SK-N-SH (cell line): ENCODE measurements around the gene KRTAP10-2. TPM values are rescaled to one million over a fixed set of nuclear protein-coding genes. Genes with fewer than 3 reads are reported as not detected.

ENCODE experiments used
- CTCF ChIA-PET: fragments of 300-600, 350-600 bp; formaldehyde crosslinking; extraction: SDS; loops from one replicate; lab custom pipeline; 2021; lab: Yijun Ruan, JAX
- POLR2A ChIA-PET: fragments of 350-600 bp; sonication (Branson Sonifier 250); formaldehyde crosslinking; extraction: SDS; loops from one replicate; lab custom pipeline; 2020; ENCODE audit warnings: antibody characterized with exemption, inconsistent platforms; lab: Yijun Ruan, JAX
- DNase-seq: peaks from one replicate; pipeline ENCODE4 v3.0.0; 2012
- H2AFZ ChIP-seq: fragments of 200-600 bp; sonication (generic); 2 replicates; pipeline ENCODE4 v1.8.1; 2016; ENCODE audit warnings: antibody characterized with exemption, mild to moderate bottlenecking, low read depth
- H3F3A ChIP-seq: fragments of 200-600 bp; sonication (generic); replicated peaks from 2 replicates; pipeline ENCODE3; 2016; ENCODE audit warnings: antibody characterized with exemption, mild to moderate bottlenecking; ENCODE audit not compliant: insufficient read depth
- H3K27ac ChIP-seq, 2 experiments: fragments of 200-500 bp in 1 of 2; fragments of 200-600 bp in 1 of 2; sonication (Bioruptor generic) in 1 of 2; sonication (generic), shearing (Covaris generic) in 1 of 2; 2 replicates each; pipeline versions ENCODE4 v1.5.1 to v1.6.1; 2014 to 2016; ENCODE audit warnings: low read depth in 2 of 2, inconsistent platforms in 1 of 2, low read length in 1 of 2, mild to moderate bottlenecking in 1 of 2, mixed read lengths in 1 of 2
- H3K27me3 ChIP-seq: fragments of 200-600 bp; sonication (generic), shearing (Covaris generic); 2 replicates; pipeline ENCODE4 v1.6.1; 2016; ENCODE audit warnings: mixed run types; ENCODE audit not compliant: insufficient read depth
- H3K36me3 ChIP-seq, 2 experiments: fragments of 200-500 bp in 1 of 2; fragments of 200-600 bp in 1 of 2; sonication (Bioruptor generic) in 1 of 2; sonication (generic) in 1 of 2; replicated peaks in 1 of 2; 2 replicates each; pipeline versions ENCODE3 to v1.5.1; 2014 to 2016; ENCODE audit warnings: low read length in 1 of 2, mild to moderate bottlenecking in 1 of 2; ENCODE audit not compliant: insufficient read depth in 2 of 2, control insufficient read depth in 1 of 2
- H3K4me1 ChIP-seq, 2 experiments: fragments of 200-500 bp in 1 of 2; fragments of 200-600 bp in 1 of 2; sonication (Bioruptor generic) in 1 of 2; sonication (generic), shearing (Covaris generic) in 1 of 2; 2 replicates each; pipeline versions ENCODE4 v1.5.1 to v1.6.1; 2014 to 2016; ENCODE audit warnings: low read depth in 1 of 2, low read length in 1 of 2, mixed run types in 1 of 2; ENCODE audit not compliant: insufficient read depth in 2 of 2, control insufficient read depth in 1 of 2
- H3K4me2 ChIP-seq: fragments of 200-600 bp; sonication (generic), shearing (Covaris generic); 2 replicates; pipeline ENCODE4 v1.6.1; 2017; ENCODE audit warnings: mixed run types
- H3K4me3 ChIP-seq, 2 experiments: fragments of 200-500 bp in 1 of 2; fragments of 200-600 bp in 1 of 2; sonication (Bioruptor generic) in 1 of 2; sonication (generic), shearing (Covaris generic) in 1 of 2; 2 replicates each; pipeline versions ENCODE4 v1.5.1 to v1.8.1; 2014 to 2016; ENCODE audit warnings: low read depth in 2 of 2, inconsistent platforms in 1 of 2, low read length in 1 of 2, mild to moderate bottlenecking in 1 of 2, mixed read lengths in 1 of 2, moderate library complexity in 1 of 2
- H3K79me2 ChIP-seq: fragments of 200-600 bp; sonication (generic); 2 replicates; pipeline ENCODE4 v1.8.1; 2017; ENCODE audit warnings: mild to moderate bottlenecking; ENCODE audit not compliant: insufficient read depth
- H3K9ac ChIP-seq: fragments of 200-600 bp; sonication (generic); 2 replicates; pipeline ENCODE4 v1.6.1; 2017; ENCODE audit warnings: mixed run types
- H3K9me2 ChIP-seq: fragments of 200-600 bp; sonication (generic); 2 replicates; pipeline ENCODE4 v1.6.1; 2017; ENCODE audit warnings: mixed run types
- H3K9me3 ChIP-seq: fragments of 200-600 bp; sonication (generic); 2 replicates; pipeline ENCODE4 v1.6.1; 2017; ENCODE audit warnings: mixed run types, mild to moderate bottlenecking, moderate library complexity
- H4K20me1 ChIP-seq: fragments of 200-600 bp; sonication (generic); 2 replicates; pipeline ENCODE4 v1.6.1; 2017; ENCODE audit warnings: mild to moderate bottlenecking, mixed run types; ENCODE audit not compliant: insufficient read depth
- ELF1 ChIP-seq: IDR thresholded peaks from 2 replicates; pipeline ENCODE4 v1.4.0; 2012
- EZH2phosphoT487 ChIP-seq: fragments of 200-600 bp; sonication (generic); IDR thresholded peaks from 2 replicates; pipeline ENCODE4 v1.6.1; 2017; ENCODE audit warnings: low read depth, mixed run types, mild to moderate bottlenecking, antibody characterized with exemption, moderate library complexity, borderline replicate concordance
- FOSL2 ChIP-seq: IDR thresholded peaks from 2 replicates; pipeline ENCODE4 v1.4.0; 2012; ENCODE audit warnings: low read depth, mild to moderate bottlenecking, moderate library complexity, borderline replicate concordance
- FOXJ3 ChIP-seq: sonication (generic); formaldehyde crosslinking; IDR thresholded peaks from 2 replicates; pipeline ENCODE4 v1.5.1; 2020; ENCODE audit warnings: mild to moderate bottlenecking, missing genetic modification reagents
- NRF1 ChIP-seq: IDR thresholded peaks from 2 replicates; pipeline ENCODE4 v1.6.1; 2012; ENCODE audit warnings: low read depth, mild to moderate bottlenecking, low read length
- POLR2AphosphoS5 ChIP-seq: IDR thresholded peaks from 2 replicates; pipeline ENCODE4 v1.6.1; 2012; ENCODE audit warnings: low read depth, low read length
- RCOR1 ChIP-seq: fragments of 150-350 bp; IDR thresholded peaks from 2 replicates; pipeline ENCODE4 v1.6.1; 2017; ENCODE audit warnings: antibody characterized with exemption, low read length
- RXRA ChIP-seq: IDR thresholded peaks from 2 replicates; pipeline ENCODE4 v1.4.0; 2012; ENCODE audit warnings: low read depth, mild to moderate bottlenecking, borderline replicate concordance
- SIN3A ChIP-seq: IDR thresholded peaks from 2 replicates; pipeline ENCODE4 v1.6.1; 2012; ENCODE audit warnings: low read depth, mild to moderate bottlenecking, low read length, moderate library complexity, borderline replicate concordance
- SMC3 ChIP-seq: IDR thresholded peaks from 2 replicates; pipeline ENCODE4 v1.6.1; 2012; ENCODE audit warnings: low read depth, low read length, improper control_type of control experiment
- TAF1 ChIP-seq: IDR thresholded peaks from 2 replicates; pipeline ENCODE4 v1.6.1; 2012; ENCODE audit warnings: low read depth, mild to moderate bottlenecking, low read length, moderate library complexity, borderline replicate concordance
- TEAD4 ChIP-seq: IDR thresholded peaks from 2 replicates; pipeline ENCODE4 v1.4.0; 2012; ENCODE audit warnings: mild to moderate bottlenecking, borderline replicate concordance; ENCODE audit not compliant: insufficient read depth
- YY1 ChIP-seq: IDR thresholded peaks from 2 replicates; pipeline ENCODE4 v1.4.0; 2012; ENCODE audit warnings: low read depth, mild to moderate bottlenecking
- WGBS: methylation state at CpG from one replicate; pipeline ENCODE4 v1.1.6; 2017; ENCODE audit warnings: low lambda C conversion rate; 5-methylcytosine and 5-hydroxymethylcytosine counted together
- polyA plus RNA-seq, 3 experiments: library from polyadenylated mRNA; depleted of rRNA; stranded (reverse); fragments of >200 nt; gene quantifications; 2 replicates each; pipeline ENCODE4 v1.2.3, GENCODE V29; 2012
- TF ChIP-seq, protein P1 (sequence below): fragments of 150-350 bp; IDR thresholded peaks from 2 replicates; pipeline ENCODE4 v1.6.1; 2016; ENCODE audit warnings: mild to moderate bottlenecking, low read depth, low read length
- TF ChIP-seq, protein P2 (sequence below): fragments of 200-600 bp; sonication (generic); IDR thresholded peaks from 2 replicates; pipeline ENCODE4 v1.6.1; 2017; ENCODE audit warnings: antibody characterized with exemption, mild to moderate bottlenecking, moderate library complexity
- TF ChIP-seq, protein P3 (sequence below): IDR thresholded peaks from 2 replicates; pipeline ENCODE4 v1.4.0; 2012; ENCODE audit warnings: low read depth, borderline replicate concordance
- TF ChIP-seq, protein P4 (sequence below): IDR thresholded peaks from 2 replicates; pipeline ENCODE4 v1.4.0; 2012; ENCODE audit warnings: low read depth
- TF ChIP-seq, protein P5 (sequence below): IDR thresholded peaks from 2 replicates; pipeline ENCODE4; 2012

Gene KRTAP10-2
- polyA plus RNA-seq, 1 of the 3 experiments (the other 2 are of a cell fraction): not detected

DNA sequence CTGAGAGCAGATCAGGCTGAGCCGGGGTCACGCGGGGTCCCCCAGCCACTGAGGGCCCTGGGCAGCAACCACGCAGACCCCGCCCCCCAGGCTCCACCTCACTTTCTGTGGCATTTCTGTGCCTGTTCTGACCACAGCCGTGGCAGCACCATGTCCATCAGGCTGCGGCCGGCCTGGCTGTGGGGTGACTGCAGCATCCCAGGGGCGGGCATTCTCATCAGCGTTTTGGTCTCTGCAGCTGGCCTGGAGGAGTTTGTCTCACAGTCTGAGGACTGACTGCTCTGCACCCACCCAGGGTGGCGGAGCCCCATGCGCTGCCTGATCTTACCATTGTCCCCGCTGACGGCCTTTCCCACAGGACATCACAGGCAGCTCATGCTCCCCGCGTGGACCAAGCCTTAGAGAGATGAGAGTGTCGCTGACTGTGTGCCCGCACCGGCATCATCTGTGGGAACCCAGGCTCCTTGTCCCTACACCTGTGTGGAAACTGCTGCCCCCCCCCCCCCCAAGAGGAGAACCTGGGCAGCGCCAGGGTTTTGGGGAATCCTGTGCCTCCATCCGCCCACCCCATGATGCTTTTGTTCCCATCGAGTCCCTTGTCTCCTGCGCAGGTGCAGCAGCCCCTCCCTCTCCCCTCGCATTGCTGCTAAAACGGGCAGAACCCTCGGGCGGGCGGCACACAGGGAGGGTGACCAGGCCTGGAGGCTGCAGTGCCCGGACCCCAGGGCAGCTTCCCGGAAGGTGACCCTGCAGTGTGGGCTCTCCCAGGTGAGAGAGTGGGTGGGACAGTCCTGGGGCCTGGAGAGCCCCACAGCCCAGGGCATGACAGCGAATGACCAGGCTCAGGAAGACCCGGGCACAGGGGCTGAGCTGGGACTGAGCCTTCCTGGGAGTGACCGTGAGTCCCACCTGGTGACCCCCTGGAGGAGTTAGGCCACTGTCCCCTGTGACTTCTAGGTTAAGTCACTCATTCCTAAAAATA is 13.1 kb downstream of the KRTAP10-2 start:
- H3K4me1 ChIP-seq: no peaks in the 10 kb centered on the region
- no peak overlapping the region for H2AFZ ChIP-seq
- H3K4me2 ChIP-seq: no peak overlapping the region
- no peaks in the 10 kb centered on the region for H3K9me3 ChIP-seq
- no peaks in the 10 kb centered on the region for H3K36me3 ChIP-seq
- H3K79me2 ChIP-seq: no peaks in the 10 kb centered on the region
- no peak overlapping the region for H3K27ac ChIP-seq
- DNase-seq: no peak
- H3K9ac ChIP-seq: no peak overlapping the region
- peaks cover 19% of the 10 kb centered on the region; the same call in 1 of the 2 replicates for H3K27me3 ChIP-seq
- H4K20me1 ChIP-seq: no peaks in the 10 kb centered on the region
- H3F3A ChIP-seq: no peaks in the 10 kb centered on the region
- POLR2A ChIA-PET: no interaction called here
- no peaks in the 10 kb centered on the region for H3K9me2 ChIP-seq
- no peak overlapping the region for H3K4me3 ChIP-seq
- WGBS: 18% methylated on average over 11 of the region's 33 CpGs
- CTCF ChIA-PET: interaction anchor here (0.9 kb wide), 1 partner anchor 28 kb away, joined by 3 read pairs; no protein-coding TSS in a partner anchor
- TF ChIP-seq, protein P1, sequence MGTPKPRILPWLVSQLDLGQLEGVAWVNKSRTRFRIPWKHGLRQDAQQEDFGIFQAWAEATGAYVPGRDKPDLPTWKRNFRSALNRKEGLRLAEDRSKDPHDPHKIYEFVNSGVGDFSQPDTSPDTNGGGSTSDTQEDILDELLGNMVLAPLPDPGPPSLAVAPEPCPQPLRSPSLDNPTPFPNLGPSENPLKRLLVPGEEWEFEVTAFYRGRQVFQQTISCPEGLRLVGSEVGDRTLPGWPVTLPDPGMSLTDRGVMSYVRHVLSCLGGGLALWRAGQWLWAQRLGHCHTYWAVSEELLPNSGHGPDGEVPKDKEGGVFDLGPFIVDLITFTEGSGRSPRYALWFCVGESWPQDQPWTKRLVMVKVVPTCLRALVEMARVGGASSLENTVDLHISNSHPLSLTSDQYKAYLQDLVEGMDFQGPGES: no peak
- TF ChIP-seq EZH2phosphoT487: no peak
- no peak for TF ChIP-seq ELF1
- TF ChIP-seq, protein P2, sequence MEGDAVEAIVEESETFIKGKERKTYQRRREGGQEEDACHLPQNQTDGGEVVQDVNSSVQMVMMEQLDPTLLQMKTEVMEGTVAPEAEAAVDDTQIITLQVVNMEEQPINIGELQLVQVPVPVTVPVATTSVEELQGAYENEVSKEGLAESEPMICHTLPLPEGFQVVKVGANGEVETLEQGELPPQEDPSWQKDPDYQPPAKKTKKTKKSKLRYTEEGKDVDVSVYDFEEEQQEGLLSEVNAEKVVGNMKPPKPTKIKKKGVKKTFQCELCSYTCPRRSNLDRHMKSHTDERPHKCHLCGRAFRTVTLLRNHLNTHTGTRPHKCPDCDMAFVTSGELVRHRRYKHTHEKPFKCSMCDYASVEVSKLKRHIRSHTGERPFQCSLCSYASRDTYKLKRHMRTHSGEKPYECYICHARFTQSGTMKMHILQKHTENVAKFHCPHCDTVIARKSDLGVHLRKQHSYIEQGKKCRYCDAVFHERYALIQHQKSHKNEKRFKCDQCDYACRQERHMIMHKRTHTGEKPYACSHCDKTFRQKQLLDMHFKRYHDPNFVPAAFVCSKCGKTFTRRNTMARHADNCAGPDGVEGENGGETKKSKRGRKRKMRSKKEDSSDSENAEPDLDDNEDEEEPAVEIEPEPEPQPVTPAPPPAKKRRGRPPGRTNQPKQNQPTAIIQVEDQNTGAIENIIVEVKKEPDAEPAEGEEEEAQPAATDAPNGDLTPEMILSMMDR: no peak
- no peak for TF ChIP-seq TEAD4
- no peak for TF ChIP-seq RXRA
- TF ChIP-seq YY1: no peak
- TF ChIP-seq, protein P3, sequence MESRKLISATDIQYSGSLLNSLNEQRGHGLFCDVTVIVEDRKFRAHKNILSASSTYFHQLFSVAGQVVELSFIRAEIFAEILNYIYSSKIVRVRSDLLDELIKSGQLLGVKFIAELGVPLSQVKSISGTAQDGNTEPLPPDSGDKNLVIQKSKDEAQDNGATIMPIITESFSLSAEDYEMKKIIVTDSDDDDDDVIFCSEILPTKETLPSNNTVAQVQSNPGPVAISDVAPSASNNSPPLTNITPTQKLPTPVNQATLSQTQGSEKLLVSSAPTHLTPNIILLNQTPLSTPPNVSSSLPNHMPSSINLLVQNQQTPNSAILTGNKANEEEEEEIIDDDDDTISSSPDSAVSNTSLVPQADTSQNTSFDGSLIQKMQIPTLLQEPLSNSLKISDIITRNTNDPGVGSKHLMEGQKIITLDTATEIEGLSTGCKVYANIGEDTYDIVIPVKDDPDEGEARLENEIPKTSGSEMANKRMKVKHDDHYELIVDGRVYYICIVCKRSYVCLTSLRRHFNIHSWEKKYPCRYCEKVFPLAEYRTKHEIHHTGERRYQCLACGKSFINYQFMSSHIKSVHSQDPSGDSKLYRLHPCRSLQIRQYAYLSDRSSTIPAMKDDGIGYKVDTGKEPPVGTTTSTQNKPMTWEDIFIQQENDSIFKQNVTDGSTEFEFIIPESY: no peak

DNA sequence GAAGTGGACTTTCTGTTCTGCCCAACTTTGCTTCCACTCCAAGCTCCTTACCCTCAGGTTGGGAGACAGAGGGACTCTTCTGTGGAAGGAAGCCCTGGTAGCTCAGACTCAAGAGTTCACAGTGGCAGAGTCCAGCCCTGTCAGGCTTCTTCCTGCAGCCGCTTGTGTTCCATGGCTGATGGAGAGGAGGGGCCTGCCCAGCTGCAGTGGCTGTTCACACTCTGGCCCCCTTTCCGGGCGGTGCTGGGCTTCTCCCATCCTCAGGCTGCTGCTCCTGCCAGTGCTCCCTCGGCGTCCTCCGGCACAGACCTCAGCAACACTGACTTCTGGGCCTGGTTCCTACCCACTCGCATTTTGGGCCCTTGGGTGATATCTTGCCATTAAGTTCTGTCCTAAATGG is 15.3 kb downstream of the KRTAP10-2 start:
- no peaks in the 10 kb centered on the region for H3K79me2 ChIP-seq
- no peaks in the 10 kb centered on the region for H4K20me1 ChIP-seq
- TF ChIP-seq POLR2AphosphoS5 (no peak), TEAD4 (no peak), NRF1 (no peak), FOSL2 (no peak), FOXJ3 (CRISPR knock-in tag) (no peak), TAF1 (no peak), RCOR1 (no peak), RXRA (no peak), SIN3A (no peak), SMC3 (no peak), ELF1 (no peak)
- TF ChIP-seq, protein P4, sequence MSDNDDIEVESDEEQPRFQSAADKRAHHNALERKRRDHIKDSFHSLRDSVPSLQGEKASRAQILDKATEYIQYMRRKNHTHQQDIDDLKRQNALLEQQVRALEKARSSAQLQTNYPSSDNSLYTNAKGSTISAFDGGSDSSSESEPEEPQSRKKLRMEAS: no peak
- TF ChIP-seq, protein P5, sequence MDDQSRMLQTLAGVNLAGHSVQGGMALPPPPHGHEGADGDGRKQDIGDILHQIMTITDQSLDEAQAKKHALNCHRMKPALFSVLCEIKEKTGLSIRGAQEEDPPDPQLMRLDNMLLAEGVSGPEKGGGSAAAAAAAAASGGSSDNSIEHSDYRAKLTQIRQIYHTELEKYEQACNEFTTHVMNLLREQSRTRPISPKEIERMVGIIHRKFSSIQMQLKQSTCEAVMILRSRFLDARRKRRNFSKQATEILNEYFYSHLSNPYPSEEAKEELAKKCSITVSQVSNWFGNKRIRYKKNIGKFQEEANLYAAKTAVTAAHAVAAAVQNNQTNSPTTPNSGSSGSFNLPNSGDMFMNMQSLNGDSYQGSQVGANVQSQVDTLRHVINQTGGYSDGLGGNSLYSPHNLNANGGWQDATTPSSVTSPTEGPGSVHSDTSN: no peak
- no peak overlapping the region for H3K4me2 ChIP-seq
- no peak for DNase-seq
- WGBS: 10% methylated on average over 6 of the region's 7 CpGs
- no peaks in the 10 kb centered on the region for H3K36me3 ChIP-seq
- no peaks in the 10 kb centered on the region for H3F3A ChIP-seq
- ChIA-PET CTCF (interaction anchor here (1.3 kb wide), 1 partner anchor 264 kb away, joined by 3 read pairs; no protein-coding TSS in a partner anchor), POLR2A (interaction anchor here (0.6 kb wide), 1 partner anchor 8 kb away, joined by 5 read pairs; no protein-coding TSS in a partner anchor)
- no peaks in the 10 kb centered on the region for H3K9me3 ChIP-seq
- H3K4me1 ChIP-seq: no peaks in the 10 kb centered on the region; a peak in 1 of 4 replicates
- H3K4me3 ChIP-seq: no peak overlapping the region
- H3K9ac ChIP-seq: no peak overlapping the region
- no peak overlapping the region for H2AFZ ChIP-seq
- H3K27me3 ChIP-seq: peaks cover 33% of the 10 kb centered on the region; the same call in 1 of the 2 replicates
- H3K9me2 ChIP-seq: no peaks in the 10 kb centered on the region
- H3K27ac ChIP-seq: no peak overlapping the region
